ENCODE results near the gene MTHFR.

MTHFR gene

GRCh38 chr1:11786168-11786567 lies 19.6 kb downstream of the MTHFR start:
- no peak for TF ChIP-seq REST (IDR thresholded peaks at IDR 0.05; ENCODE audit: insufficient replicate concordance, low read depth)
- TF ChIP-seq POLR2AphosphoS5 (IDR thresholded peaks at IDR 0.05; ENCODE audit: low read depth) = no peak
- TF ChIP-seq SPI1 (IDR thresholded peaks at IDR 0.05; ENCODE audit: borderline replicate concordance, low read depth) = no peak
- no peak for TF ChIP-seq GABPA (IDR thresholded peaks at IDR 0.05; ENCODE audit: low read depth)
- no peak for TF ChIP-seq CTCF (IDR thresholded peaks at IDR 0.05; ENCODE audit: insufficient read depth, low read length)
- H3K27ac ChIP-seq (replicated peaks) = no peak overlapping the region
- no peak for DNase-seq (ENCODE audit: low read depth in 1 of 2, low spot score in 1 of 2)
- H3K4me3 ChIP-seq (replicated peaks; ENCODE audit: insufficient read depth, low read length) = no peak overlapping the region
- no peaks in the 10 kb centered on the region for H3K27me3 ChIP-seq (ENCODE audit: insufficient read depth, poor library complexity, severe bottlenecking)

GRCh38 chr1:11784993-11785769 lies 20.6 kb downstream of the MTHFR start:
- H3K4me3 ChIP-seq (replicated peaks; ENCODE audit: insufficient read depth, low read length) = no peak overlapping the region
- DNase-seq (ENCODE audit: low read depth in 1 of 2, low spot score in 1 of 2) = peak in 1 of 2 experiments; percentile 40
- no peak overlapping the region for H3K27ac ChIP-seq (replicated peaks)

More at GRCh38 chr1:11784993-11785769, 20.6 kb downstream of the MTHFR start:
- no peaks in the 10 kb centered on the region for H3K27me3 ChIP-seq (ENCODE audit: insufficient read depth, poor library complexity, severe bottlenecking)
- TF ChIP-seq SPI1 (IDR thresholded peaks at IDR 0.05; ENCODE audit: borderline replicate concordance, low read depth) (no peak), REST (IDR thresholded peaks at IDR 0.05; ENCODE audit: insufficient replicate concordance, low read depth) (no peak), GABPA (IDR thresholded peaks at IDR 0.05; ENCODE audit: low read depth) (no peak), POLR2AphosphoS5 (IDR thresholded peaks at IDR 0.05; ENCODE audit: low read depth) (no peak), CTCF (IDR thresholded peaks at IDR 0.05; ENCODE audit: insufficient read depth, low read length) (peak; percentile 54)

Measured in HL-60 (cell line).